OCI-LY1 (cell line): ENCODE data around the gene LCN9.

Source experiments
- H2AFZ ChIP-seq: fragments of 200-600 bp; sonication (generic), shearing (Covaris generic); 2 replicates; pipeline ENCODE4 v1.6.0; 2014; ENCODE audit warnings: antibody characterized with exemption, mild to moderate bottlenecking, low read length
- H3F3A ChIP-seq: fragments of 200-600 bp; sonication (generic), shearing (Covaris generic); 2 replicates; pipeline ENCODE4 v1.6.0; 2014; ENCODE audit warnings: mild to moderate bottlenecking, antibody characterized with exemption, low read length, moderate library complexity; ENCODE audit not compliant: insufficient read depth
- H3K27ac ChIP-seq: fragments of 200-600 bp; sonication (generic); 2 replicates; pipeline ENCODE4 v1.5.1; 2014; ENCODE audit warnings: low read length, mixed run types, mild to moderate bottlenecking, low read depth; ENCODE audit not compliant: poor library complexity, severe bottlenecking
- H3K27me3 ChIP-seq: fragments of 200-600 bp; sonication (generic); 2 replicates; pipeline ENCODE4 v1.6.0; 2014; ENCODE audit warnings: antibody characterized with exemption, mild to moderate bottlenecking, low read length, moderate library complexity; ENCODE audit not compliant: insufficient read depth
- H3K36me3 ChIP-seq: fragments of 200-600 bp; sonication (generic); 2 replicates; pipeline ENCODE4 v1.6.1; 2014; ENCODE audit warnings: mild to moderate bottlenecking, antibody characterized with exemption, low read length, moderate library complexity, mixed read lengths; ENCODE audit not compliant: insufficient read depth
- H3K4me1 ChIP-seq: fragments of 200-600 bp; sonication (generic); 2 replicates; pipeline ENCODE4 v1.5.1; 2014; ENCODE audit warnings: mild to moderate bottlenecking, low read length, moderate library complexity; ENCODE audit not compliant: insufficient read depth, severe bottlenecking
- H3K4me2 ChIP-seq: fragments of 200-600 bp; sonication (generic), shearing (Covaris generic); 2 replicates; pipeline ENCODE4 v1.6.1; 2014; ENCODE audit warnings: low read length
- H3K4me3 ChIP-seq: fragments of 200-600 bp; sonication (generic); 2 replicates; pipeline ENCODE4 v1.5.1; 2014; ENCODE audit warnings: low read length, low read depth, mild to moderate bottlenecking, mixed read lengths; ENCODE audit not compliant: poor library complexity, severe bottlenecking
- H3K79me2 ChIP-seq: fragments of 200-600 bp; shearing (Covaris generic); 2 replicates; pipeline ENCODE4 v1.6.1; 2016; ENCODE audit warnings: mixed run types, low read length, mixed read lengths; ENCODE audit not compliant: insufficient read depth
- H3K9ac ChIP-seq: fragments of 200-600 bp; sonication (generic), shearing (Covaris generic); 2 replicates; pipeline ENCODE4 v1.6.1; 2014; ENCODE audit warnings: mild to moderate bottlenecking, low read length, mixed read lengths
- H3K9me2 ChIP-seq: fragments of 200-600 bp; sonication (generic), shearing (Covaris generic); 2 replicates; pipeline ENCODE4 v1.6.1; 2014; ENCODE audit warnings: low read depth, mild to moderate bottlenecking, low read length, mixed read lengths
- H3K9me3 ChIP-seq: fragments of 200-600 bp; shearing (Covaris generic); 2 replicates; pipeline ENCODE4 v1.6.1; 2014; ENCODE audit warnings: low read length, mixed read lengths
- H4K20me1 ChIP-seq: fragments of 200-600 bp; sonication (generic), shearing (Covaris generic); 2 replicates; pipeline ENCODE4 v1.6.0; 2016; ENCODE audit warnings: mild to moderate bottlenecking, low read length; ENCODE audit not compliant: insufficient read depth
- EZH2 ChIP-seq: fragments of 200-600 bp; sonication (generic), shearing (Covaris generic); IDR thresholded peaks from 2 replicates; pipeline ENCODE4 v1.8.0; 2017; ENCODE audit warnings: borderline replicate concordance, mixed run types, mild to moderate bottlenecking, antibody characterized with exemption, low read length, moderate library complexity, mixed read lengths
- TF ChIP-seq, protein P1 (sequence below): fragments of 200-600 bp; sonication (generic), shearing (Covaris generic); IDR thresholded peaks from 2 replicates; pipeline ENCODE4 v1.5.1; 2017; ENCODE audit warnings: mild to moderate bottlenecking, antibody characterized with exemption, low read length, moderate library complexity, mixed read lengths

The LCN9 gene

DNA sequence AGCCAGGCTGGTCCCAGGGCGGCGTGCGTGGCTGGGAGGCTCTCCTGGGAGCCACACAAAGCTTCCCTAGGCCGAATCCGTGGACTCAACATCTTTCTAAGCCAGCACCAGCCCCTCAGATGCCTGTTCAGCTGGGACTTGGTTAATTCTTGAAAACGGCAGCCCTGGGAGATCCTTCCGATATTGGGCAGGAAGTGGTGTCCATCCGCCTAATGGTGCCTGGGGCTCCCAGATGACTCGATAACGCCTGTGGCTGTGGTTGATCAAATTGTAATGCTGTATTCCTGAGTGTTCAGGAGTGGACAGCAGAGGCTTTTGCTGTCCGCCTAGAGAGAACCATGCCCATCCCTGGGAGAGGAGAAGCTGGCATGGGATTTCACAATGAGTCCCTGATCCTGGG is 52.9 kb downstream of the LCN9 start:
- H4K20me1 ChIP-seq = no peaks in the 10 kb centered on the region
- H3K79me2 ChIP-seq = no peaks in the 10 kb centered on the region
- no peak overlapping the region for H2AFZ ChIP-seq
- no peaks in the 10 kb centered on the region for H3K9me3 ChIP-seq
- no peak for TF ChIP-seq EZH2
- TF ChIP-seq, protein P1, sequence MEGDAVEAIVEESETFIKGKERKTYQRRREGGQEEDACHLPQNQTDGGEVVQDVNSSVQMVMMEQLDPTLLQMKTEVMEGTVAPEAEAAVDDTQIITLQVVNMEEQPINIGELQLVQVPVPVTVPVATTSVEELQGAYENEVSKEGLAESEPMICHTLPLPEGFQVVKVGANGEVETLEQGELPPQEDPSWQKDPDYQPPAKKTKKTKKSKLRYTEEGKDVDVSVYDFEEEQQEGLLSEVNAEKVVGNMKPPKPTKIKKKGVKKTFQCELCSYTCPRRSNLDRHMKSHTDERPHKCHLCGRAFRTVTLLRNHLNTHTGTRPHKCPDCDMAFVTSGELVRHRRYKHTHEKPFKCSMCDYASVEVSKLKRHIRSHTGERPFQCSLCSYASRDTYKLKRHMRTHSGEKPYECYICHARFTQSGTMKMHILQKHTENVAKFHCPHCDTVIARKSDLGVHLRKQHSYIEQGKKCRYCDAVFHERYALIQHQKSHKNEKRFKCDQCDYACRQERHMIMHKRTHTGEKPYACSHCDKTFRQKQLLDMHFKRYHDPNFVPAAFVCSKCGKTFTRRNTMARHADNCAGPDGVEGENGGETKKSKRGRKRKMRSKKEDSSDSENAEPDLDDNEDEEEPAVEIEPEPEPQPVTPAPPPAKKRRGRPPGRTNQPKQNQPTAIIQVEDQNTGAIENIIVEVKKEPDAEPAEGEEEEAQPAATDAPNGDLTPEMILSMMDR = no peak
- no peak overlapping the region for H3K4me3 ChIP-seq
- H3K9me2 ChIP-seq = no peaks in the 10 kb centered on the region
- H3K27me3 ChIP-seq = no peaks in the 10 kb centered on the region
- no peaks in the 10 kb centered on the region for H3K4me1 ChIP-seq
- no peak overlapping the region for H3K4me2 ChIP-seq
- H3K27ac ChIP-seq = no peak overlapping the region
- no peaks in the 10 kb centered on the region for H3F3A ChIP-seq
- no peak overlapping the region for H3K9ac ChIP-seq
- no peaks in the 10 kb centered on the region for H3K36me3 ChIP-seq
